CD4-positive, alpha-beta T cell treated with Interferon gamma for 1 hour (primary cell): ENCODE data around the gene CR1.
"Not testable (repeated sequence)": the region's sequence is repeated elsewhere in the genome, so short reads cannot be mapped to it uniquely, and the experiment has no call there.

ENCODE experiments used
- DNase-seq: peaks from one replicate; pipeline ENCODE4 v3.0.0-alpha.2; 2020

Gene CR1

GRCh38 chr1:207646171-207646570 is 150.2 kb downstream of the CR1 start:
- DNase-seq, result no peak

DNA sequence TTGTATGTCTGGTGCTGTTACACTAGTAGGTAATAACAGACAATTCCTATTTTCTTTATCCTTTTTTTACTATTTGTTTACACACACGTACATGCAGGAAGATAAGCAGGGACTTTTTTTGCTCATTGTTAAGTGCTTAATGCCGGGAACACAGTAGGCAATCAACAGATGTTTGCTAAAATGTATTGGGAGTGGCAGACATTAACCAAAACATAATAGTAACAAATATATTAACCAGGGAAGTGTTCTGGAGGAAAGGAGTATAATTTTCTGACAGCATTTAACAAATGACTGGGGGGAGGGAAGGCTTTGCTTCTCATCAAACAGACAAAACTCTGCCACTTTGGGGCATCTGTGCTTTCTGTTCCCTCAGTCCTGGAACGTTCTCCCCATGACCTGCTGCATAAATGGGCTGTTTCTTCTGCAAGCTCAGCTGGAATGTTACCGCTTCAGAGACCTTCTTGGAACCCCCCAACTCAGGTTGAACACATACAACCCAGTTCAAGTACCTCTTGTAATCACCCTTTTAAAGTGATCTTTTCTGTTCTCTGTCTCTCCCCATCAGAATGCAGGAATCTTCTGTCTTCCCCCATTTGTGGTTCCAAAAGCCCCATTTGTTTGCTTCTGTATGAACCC is 151.1 kb downstream of the CR1 start:
- no peak for DNase-seq

- no peak for DNase-seq
Measured at GRCh38 chr1:207647671-207648333, 151.8 kb downstream of the CR1 start.

DNA sequence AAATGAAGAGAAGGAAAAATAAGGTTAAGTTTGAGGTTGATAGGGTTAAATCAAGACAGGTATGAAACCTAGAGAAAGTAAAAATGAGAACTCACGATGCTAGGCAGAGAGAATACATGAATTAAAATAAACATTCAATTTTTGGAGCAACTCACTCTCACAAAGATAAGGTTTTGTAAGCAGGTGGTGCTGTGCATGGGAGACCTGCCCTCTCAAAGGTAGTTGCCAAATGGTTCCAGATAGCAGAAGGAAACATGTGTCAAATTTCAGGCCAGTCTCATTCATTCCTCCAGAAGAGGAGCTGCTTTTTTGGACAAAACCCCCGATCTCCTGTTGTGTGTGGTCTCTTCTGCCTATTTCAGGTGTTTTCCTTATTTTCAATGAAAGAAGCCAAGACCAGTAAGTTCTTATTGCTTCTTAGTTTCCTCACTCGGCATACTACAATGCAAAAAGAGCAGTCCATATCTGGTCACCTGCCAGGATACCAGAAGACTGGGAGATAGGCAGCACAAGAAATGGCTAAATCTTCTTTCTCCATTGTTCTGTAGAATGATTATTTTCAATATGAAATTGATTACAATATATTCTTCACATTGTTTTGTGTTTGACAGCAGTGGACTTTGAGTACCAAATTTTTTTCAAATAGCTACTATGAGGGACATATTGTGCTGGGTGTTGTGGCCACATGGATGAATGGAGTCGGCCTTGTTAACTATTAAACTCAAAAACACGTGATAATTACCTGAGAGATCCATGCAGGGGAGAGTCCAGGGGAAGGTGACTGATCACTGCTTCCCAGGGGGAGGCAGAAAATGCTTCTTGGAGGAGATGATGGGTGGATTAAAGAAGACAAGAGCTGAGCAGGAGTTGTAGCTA is 152.6 kb downstream of the CR1 start:
- DNase-seq, result no peak

- no peak for DNase-seq
Measured at GRCh38 chr1:207649210-207649753, 153.3 kb downstream of the CR1 start.

GRCh38 chr1:207649865-207650580 is 154.1 kb downstream of the CR1 start:
- no peak for DNase-seq

DNA sequence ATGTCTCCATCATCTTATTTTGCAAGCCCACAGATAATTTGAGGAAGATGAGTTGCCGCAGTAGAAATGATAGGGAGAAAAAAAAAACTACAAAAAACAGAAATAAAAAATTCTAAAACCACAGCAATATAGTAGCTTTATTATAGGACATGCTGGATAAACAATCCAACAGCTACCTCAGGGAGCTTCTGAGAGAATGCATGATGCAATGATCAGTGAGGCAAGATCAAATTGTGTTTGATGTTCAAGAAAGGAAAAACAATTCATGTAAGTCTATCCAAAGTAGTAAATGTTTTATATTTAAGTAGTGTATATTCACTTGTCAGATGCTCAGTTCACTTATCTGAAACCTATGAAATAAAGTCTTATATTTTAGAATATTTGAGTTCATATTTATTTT is 155.6 kb downstream of the CR1 start:
- no peak for DNase-seq

DNA sequence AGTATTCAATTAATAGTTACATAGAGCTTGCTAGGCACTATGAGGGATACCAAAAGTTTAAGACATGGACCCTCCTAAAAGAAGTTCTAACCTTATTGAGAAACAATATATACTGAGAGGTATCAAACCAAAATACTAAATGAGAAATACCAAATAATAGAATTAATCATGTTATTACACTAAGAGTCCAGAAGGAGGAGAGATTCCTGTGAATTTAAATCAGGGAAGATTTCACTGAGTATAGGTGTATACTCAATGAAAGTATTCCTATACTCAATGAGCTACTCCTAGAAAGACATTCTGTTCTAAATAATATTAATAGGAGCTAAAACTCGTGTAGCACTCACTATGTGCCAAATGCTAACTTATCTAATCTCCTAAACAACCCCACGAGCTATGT is 158.4 kb downstream of the CR1 start:
- DNase-seq, result no peak

GRCh38 chr1:207658408-207658807 is 162.5 kb downstream of the CR1 start:
- DNase-seq, result no peak

GRCh38 chr1:207658904-207659485 is 163.0 kb downstream of the CR1 start:
- DNase-seq, result no peak

GRCh38 chr1:207659545-207660153 is 163.7 kb downstream of the CR1 start:
- DNase-seq, result no peak

- not testable (repeated sequence) for DNase-seq
Measured at GRCh38 chr1:207661420-207661819, 165.5 kb downstream of the CR1 start.

- DNase-seq, result no peak
Measured at GRCh38 chr1:207666342-207666741, 170.4 kb downstream of the CR1 start.

- no peak for DNase-seq
Measured at GRCh38 chr1:207669528-207670009, 173.6 kb downstream of the CR1 start.

DNA sequence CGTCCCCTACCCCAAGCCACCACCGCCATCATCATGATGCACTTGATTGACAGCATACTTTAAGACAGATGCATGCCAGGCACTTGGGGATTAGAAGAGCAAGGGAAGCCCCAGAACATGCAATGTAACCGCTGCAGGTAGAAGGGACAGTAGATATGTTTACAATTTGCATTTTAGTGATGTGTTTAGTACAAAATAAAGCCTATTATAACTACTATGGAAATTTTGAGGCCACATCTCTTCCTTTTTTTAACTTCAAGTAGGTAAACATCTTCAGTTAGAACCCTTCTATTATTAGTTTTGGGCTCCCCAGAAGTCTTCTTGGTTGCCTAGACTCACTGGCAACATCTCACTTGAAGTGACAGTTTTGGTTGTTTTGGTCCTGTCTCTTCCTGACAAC is 174.2 kb downstream of the CR1 start:
- DNase-seq, result no peak

- no peak for DNase-seq
Measured at GRCh38 chr1:207670997-207671396, 175.0 kb downstream of the CR1 start.

- no peak for DNase-seq
Measured at GRCh38 chr1:207672522-207673130, 176.7 kb downstream of the CR1 start.

GRCh38 chr1:207673399-207673798 is 177.4 kb downstream of the CR1 start:
- no peak for DNase-seq

GRCh38 chr1:207676153-207676552 is 180.2 kb downstream of the CR1 start:
- no peak for DNase-seq

GRCh38 chr1:207680590-207681388 is 184.8 kb downstream of the CR1 start:
- not testable (repeated sequence) for DNase-seq
